Lower leg skin (tissue), 4 donors: ENCODE results near the gene FDX1. TPM values are rescaled to one million over a fixed set of nuclear protein-coding genes. Genes with fewer than 3 reads are reported as not detected.
"Not testable (repeated sequence)": the region's sequence is repeated elsewhere in the genome, so short reads cannot be mapped to it uniquely, and the experiment has no call there.

Experiments used
- DNase-seq, 2 donors: peaks; one replicate each; pipeline ENCODE4 v3.0.0-alpha.2; 2019; ENCODE audit warnings: low spot score in 2 of 2
- H3K4me3 ChIP-seq: fragments of 200-600 bp; sonication (generic); 2 replicates; pipeline ENCODE4 v1.5.1; 2017; ENCODE audit warnings: mild to moderate bottlenecking, low read depth; ENCODE audit not compliant: poor library complexity, severe bottlenecking
- POLR2A ChIP-seq, 2 donors: fragments of 450-650 bp; IDR thresholded peaks; one replicate each; pipeline ENCODE4 v1.6.1; 2016 to 2017; ENCODE audit warnings: antibody characterized with exemption in 2 of 2, mild to moderate bottlenecking in 1 of 2, moderate library complexity in 1 of 2
- WGBS, 2 donors: methylation state at CpG; one replicate each; pipeline ENCODE4 v1.1.5; 2018; 5-methylcytosine and 5-hydroxymethylcytosine counted together
- intact Hi-C: fragments of 100-400 bp; cut with DNase I; formaldehyde crosslinking; loops from one replicate; pipeline ENCODE4 v1.15.0; 2023; ENCODE audit warnings: low total_unique reads
- total RNA-seq, 4 donors: library from RNA; depleted of rRNA; stranded (reverse); fragments of >200 nt; gene quantifications; one replicate each; pipeline ENCODE4 v1.1.0, GENCODE V29; 2016
- TF ChIP-seq, protein P1 (sequence below), 3 donors: fragments of 450-650 bp; IDR thresholded peaks; one replicate each; pipeline ENCODE4 v1.5.1; 2016; ENCODE audit warnings: antibody characterized with exemption in 3 of 3, mild to moderate bottlenecking in 3 of 3, moderate library complexity in 2 of 3

The FDX1 gene, protein sequence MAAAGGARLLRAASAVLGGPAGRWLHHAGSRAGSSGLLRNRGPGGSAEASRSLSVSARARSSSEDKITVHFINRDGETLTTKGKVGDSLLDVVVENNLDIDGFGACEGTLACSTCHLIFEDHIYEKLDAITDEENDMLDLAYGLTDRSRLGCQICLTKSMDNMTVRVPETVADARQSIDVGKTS
- total RNA-seq = 10 to 100 TPM; 11.1 to 13.8 (median 12.5) TPM

DNA sequence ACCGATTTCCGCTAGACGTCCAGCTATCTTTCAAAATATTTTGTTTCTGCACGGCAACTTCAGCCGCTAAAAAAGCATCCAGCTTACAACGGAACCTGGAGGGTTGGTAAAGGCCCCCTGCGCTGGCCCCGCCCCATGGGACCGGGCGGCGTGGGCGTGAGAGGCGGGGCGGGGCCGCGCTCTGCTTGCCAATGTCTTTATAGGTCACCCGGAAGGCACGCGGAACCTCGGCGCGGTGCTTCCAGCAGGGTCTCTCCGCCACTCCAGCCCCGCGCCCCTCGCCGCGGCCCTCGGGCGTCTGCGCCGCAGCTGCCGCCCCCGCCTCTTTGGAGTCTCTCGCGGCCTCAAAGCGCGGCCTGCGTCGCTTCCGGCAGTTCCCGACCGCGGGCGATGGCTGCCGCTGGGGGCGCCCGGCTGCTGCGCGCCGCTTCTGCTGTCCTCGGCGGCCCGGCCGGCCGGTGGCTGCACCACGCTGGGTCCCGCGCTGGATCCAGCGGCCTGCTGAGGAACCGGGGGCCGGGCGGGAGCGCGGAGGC is at the start of gene FDX1:
TSS of gene FDX1 (plus strand) at position 218 of the 536 bp plus-strand sequence. CDS start at position 391, 173 bp downstream.
- TF ChIP-seq, protein P1, sequence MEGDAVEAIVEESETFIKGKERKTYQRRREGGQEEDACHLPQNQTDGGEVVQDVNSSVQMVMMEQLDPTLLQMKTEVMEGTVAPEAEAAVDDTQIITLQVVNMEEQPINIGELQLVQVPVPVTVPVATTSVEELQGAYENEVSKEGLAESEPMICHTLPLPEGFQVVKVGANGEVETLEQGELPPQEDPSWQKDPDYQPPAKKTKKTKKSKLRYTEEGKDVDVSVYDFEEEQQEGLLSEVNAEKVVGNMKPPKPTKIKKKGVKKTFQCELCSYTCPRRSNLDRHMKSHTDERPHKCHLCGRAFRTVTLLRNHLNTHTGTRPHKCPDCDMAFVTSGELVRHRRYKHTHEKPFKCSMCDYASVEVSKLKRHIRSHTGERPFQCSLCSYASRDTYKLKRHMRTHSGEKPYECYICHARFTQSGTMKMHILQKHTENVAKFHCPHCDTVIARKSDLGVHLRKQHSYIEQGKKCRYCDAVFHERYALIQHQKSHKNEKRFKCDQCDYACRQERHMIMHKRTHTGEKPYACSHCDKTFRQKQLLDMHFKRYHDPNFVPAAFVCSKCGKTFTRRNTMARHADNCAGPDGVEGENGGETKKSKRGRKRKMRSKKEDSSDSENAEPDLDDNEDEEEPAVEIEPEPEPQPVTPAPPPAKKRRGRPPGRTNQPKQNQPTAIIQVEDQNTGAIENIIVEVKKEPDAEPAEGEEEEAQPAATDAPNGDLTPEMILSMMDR (IDR thresholded peaks at IDR 0.05) = no peak
- peak in 1 of 2 donors; percentile 18 for TF ChIP-seq POLR2A (IDR thresholded peaks at IDR 0.05)
- intact Hi-C loops = no loop called here
- peak within 1 kb of the TSS; percentile 82 for H3K4me3 ChIP-seq
- WGBS, 2 donors = 0% methylated on average over 13 to 33 of the region's 65 CpGs
- peak; percentile 64 to 96 for DNase-seq

DNA sequence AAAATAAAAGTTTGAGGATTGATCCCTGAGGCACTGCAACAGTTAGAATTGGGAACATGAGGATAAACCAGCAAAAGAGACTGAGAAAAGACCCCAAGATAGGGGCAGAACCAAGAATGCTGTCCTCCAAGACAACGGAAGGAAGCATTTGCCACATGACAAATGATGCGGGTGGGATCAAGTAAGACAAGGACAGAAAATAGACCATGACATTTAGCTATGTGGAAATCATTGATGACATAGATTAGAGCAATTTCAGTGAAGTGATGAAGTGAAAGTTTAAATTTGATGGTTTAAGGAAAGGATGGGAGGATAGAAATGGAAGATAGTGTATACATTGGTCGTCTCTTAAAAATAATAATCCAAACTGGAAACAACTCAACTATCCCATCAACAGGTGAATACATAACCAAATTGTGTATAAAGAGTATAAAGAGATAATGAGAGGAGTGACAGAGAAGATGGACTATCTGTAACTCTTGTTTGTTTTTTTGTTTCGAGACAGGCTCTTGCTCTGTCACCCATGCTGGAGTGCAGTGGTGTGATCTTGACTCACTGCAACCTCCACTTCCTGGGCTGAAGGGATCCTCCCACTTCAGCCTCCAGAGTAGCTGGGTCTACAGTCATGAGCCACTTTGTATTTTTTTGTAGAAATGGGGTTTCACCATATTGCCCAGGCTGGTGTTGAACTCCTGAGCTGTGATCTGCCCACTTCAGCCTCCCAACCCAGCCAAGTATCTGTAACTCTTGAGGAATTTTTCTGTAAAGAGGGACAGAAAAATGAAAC is 48.7 kb upstream of the FDX1 start:
- no peak for DNase-seq

DNA sequence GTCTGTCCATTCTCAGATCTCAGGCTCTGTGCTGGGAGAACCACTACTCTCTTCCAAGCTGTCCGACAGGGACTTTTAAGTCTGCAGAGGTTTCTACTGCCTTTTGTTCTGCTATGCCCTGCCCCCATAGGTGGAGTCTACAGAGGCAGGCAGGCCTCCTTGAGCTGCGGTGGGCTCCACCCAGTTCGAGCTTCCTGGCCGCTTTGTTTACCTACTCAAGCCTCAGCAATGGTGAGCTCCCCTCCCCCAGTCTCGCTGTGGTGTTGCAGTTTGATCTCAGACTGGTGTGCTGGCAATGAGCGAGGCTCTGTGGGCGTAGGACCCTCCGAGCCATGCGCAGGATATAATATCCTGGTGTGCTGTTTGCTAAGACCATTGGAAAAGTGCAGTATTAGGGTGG is 41.5 kb upstream of the FDX1 start:
- intact Hi-C loops, DNase-seq, H3K4me3 ChIP-seq: not testable (repeated sequence)
- WGBS, 2 donors = 83 to 93% methylated on average over 9 of the region's 9 CpGs

More for the DNA sequence above, 48.7 kb upstream of the FDX1 start:
- no peak overlapping the region for H3K4me3 ChIP-seq
- TF ChIP-seq POLR2A (IDR thresholded peaks at IDR 0.05) = no peak
- TF ChIP-seq, protein P1 (IDR thresholded peaks at IDR 0.05) = no peak
- WGBS, 2 donors = 93% methylated on average over 4 of the region's 4 CpGs
- intact Hi-C loops = no loop called here

DNA sequence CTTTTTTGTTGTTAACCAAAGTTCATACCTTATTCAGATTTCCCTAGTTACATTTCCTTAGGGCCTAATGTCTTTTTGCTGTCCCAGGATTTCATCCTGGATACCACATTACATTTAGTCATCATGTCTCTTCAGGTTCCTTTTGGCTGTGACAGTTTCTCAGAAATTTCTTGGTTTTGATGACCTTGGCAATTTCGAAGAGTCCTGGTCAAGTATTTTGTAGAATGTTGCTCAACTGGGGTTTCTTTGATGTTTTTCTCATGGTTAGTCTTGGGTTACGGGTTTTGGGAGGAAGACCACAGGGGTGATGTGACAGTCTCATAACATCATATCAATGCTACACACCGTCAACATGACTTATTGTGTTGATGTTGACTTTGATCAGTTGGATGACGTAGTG is 39.8 kb upstream of the FDX1 start:
- DNase-seq = no peak
- TF ChIP-seq, protein P1 (IDR thresholded peaks at IDR 0.05) = no peak
- TF ChIP-seq POLR2A (IDR thresholded peaks at IDR 0.05) = no peak
- WGBS, 2 donors = 88 to 90% methylated on average over 4 of the region's 4 CpGs
- no peak overlapping the region for H3K4me3 ChIP-seq
- intact Hi-C loops = no loop called here

DNA sequence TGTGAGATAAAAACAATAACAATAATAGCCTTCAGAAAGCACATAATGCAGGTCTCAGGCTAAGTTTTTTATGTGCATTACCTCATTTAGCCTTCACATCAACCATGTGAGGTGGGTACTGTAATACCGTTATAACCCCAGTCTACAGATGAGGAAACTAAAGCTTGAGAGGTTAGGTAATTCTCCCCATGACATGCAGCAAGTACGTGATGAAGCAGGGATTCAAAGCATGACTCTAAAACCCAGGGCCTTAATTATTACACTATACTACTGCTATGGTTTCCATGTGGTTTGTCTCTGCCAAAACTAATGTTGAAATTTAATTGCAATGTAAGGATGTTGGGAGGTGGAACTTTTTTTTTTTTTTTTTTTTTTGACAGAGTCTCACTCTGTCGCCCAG is 37.7 kb upstream of the FDX1 start:
- no peak for DNase-seq
- TF ChIP-seq, protein P1 (IDR thresholded peaks at IDR 0.05) = no peak
- TF ChIP-seq POLR2A (IDR thresholded peaks at IDR 0.05) = no peak
- H3K4me3 ChIP-seq = no peak overlapping the region
- 85 to 95% methylated on average over 3 of the region's 3 CpGs for WGBS, 2 donors
- intact Hi-C loops = no loop called here

DNA sequence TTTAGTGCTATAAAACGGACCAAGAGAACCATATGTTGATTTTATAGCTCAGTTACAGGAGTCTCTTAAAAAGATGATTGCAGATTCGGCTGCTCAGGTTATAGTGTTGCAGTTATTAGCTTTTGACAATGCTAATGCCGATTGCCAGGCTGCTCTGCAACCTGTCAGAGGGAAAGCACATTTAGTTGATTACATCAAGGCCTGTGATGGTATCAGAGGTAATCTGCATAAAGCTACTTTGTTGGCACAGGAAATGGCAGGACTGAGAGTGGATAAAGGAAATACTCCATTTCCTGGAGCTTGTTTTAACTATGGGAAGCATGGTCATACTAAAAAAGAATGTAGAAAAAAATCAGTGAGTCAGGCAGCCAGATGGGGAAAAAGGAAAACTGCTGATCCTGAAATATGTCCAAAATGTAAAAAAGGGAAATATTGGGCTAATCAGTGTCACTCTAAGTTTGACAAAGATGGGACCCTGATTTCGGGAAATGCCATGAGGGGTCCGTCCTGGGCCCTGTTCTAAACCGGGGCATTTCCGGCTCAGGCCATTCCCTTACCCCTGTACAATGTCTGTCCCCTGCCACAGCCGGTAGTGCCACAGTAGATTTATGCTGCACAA is 32.0 kb upstream of the FDX1 start:
- H3K4me3 ChIP-seq, DNase-seq, intact Hi-C loops: not testable (repeated sequence)
- WGBS, 2 donors = 67 to 70% methylated on average over 8 of the region's 8 CpGs

DNA sequence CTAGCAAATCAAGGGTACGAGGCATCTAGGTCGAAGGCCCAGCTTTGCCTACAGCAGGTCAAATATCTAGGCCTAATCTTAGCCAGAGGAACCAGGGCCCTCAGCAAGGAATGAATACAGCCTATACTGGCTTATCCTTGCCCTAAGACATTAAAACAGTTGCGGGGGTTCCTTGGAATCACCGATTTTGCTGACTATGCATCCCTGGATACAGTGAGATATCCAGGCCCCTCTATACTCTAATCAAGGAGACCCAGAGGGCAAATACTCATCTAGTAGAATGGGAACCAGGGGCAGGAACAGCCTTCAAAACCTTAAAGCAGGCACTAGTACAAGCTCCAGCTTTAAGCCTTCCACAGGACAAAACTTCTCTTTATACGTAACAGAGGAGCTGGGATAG is 26.2 kb upstream of the FDX1 start:
- H3K4me3 ChIP-seq, intact Hi-C loops: not testable (repeated sequence)
- 97 to 98% methylated on average over 5 of the region's 5 CpGs for WGBS, 2 donors

DNA sequence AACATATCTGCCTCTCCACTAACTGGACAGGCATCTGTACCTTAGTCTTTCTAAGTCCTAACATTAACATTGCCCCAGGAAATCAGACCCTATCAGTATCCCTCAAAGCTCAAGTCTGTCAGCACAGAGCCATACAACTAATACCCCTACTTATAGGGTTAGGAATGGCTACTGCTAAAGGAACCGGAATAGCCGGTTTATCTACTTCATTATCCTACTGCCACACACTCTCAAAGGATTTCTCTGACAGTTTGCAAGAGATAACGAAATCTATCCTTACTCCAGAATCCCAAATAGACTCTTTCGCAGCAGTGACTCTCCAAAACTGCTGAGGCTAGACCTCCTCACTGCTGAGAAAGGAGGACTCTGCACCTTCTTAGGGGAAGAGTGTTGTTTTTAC is 24.1 kb upstream of the FDX1 start:
- DNase-seq, H3K4me3 ChIP-seq, intact Hi-C loops: not testable (repeated sequence)
- 62 to 73% methylated on average over 4 of the region's 4 CpGs for WGBS, 2 donors

More for the DNA sequence above, 26.2 kb upstream of the FDX1 start:
- not testable (repeated sequence) for DNase-seq
